HCEC 1CT (cell line): ENCODE results near the gene GFER.
A peak's percentile ranks its signal among the peaks of the same experiment; 100 is the strongest.

Experiments used
- DNase-seq: peaks from one replicate; pipeline ENCODE4 v3.0.0-alpha.2; 2017

Gene GFER

DNA sequence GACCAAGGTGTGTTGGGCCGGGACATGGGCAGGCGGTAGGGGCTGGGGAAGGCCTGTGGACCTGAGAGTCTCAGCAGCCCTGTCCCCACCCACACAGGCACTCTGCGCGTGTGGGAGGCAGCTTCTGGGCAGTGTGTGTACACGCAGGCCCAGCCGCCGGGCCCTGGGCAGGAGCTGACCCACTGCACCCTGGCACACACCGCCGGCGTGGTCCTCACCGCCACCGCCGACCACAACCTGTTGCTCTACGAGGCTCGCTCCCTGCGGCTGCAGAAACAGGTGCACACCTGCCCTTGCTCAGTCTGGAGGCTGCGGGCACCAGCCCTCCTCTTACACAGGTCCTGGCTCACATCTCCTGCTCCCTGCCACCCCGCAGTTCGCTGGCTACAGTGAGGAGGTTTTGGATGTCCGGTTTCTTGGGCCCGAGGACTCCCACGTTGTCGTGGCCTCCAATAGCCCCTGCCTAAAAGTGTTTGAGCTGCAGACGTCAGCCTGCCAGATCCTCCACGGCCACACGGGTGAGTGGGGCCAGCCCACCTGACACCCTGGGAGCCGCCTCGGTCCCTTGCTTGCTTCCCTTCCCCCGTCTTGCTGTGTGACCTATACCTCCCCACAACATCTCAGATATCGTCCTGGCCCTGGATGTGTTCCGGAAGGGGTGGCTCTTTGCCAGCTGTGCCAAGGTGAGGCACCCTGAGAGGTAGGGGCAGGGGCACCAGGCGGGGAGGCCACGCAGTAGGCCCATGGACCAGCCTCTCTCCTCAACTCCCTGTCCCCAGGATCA, 8.4 kb upstream of the GFER start:
- no peak for DNase-seq

DNA sequence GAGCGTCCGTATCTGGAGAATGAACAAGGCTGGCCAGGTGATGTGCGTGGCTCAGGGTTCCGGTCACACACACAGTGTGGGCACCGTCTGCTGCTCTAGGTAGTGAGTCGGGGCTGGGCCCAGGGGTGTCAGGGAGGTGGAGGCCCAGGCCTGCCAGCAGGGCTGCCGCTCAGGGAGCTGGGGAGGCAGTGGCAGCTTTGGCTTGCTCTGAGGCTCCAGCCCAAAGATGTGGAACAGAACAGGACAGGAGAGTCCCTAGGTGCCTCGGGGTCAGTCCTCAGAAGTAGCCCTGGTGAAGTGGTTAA, 7.8 kb upstream of the GFER start:
- DNase-seq, result no peak

DNA sequence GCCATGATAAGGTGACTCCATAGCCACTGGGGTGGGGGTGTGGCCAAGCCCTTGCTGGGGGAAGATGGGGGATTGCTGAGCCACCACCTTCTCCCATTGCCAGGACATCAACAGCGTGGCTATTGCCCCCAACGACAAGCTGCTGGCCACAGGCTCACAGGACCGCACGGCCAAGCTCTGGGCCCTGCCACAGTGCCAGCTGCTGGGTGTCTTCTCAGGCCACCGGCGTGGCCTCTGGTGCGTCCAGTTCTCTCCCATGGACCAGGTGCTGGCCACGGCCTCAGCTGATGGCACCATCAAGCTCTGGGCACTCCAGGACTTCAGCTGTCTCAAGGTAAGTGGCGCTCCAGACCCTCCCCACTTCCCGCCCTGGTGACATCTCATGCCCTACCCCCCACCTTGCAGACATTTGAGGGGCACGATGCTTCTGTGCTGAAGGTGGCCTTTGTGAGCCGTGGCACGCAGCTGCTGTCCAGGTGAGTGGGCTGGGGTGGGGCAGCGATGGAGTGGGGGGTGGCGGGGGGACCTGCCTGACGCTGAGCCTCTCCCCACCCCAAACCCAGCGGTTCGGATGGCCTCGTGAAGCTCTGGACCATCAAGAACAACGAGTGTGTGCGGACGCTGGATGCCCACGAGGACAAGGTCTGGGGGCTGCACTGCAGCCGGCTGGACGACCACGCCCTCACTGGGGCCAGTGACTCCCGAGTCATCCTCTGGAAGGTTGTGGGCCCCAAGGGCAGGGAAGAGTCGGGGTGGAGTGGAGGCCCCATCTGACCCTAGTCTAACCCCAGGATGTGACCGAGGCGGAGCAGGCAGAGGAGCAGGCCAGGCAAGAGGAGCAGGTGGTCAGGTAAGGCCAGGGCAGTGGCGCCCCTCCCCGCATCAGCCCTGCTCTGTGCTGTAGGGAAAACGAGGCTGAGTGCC, 6.8 kb upstream of the GFER start:
- DNase-seq, result no peak

- no peak for DNase-seq
Measured at GRCh38 chr16:1977875-1978268, 6.1 kb upstream of the GFER start.

DNA sequence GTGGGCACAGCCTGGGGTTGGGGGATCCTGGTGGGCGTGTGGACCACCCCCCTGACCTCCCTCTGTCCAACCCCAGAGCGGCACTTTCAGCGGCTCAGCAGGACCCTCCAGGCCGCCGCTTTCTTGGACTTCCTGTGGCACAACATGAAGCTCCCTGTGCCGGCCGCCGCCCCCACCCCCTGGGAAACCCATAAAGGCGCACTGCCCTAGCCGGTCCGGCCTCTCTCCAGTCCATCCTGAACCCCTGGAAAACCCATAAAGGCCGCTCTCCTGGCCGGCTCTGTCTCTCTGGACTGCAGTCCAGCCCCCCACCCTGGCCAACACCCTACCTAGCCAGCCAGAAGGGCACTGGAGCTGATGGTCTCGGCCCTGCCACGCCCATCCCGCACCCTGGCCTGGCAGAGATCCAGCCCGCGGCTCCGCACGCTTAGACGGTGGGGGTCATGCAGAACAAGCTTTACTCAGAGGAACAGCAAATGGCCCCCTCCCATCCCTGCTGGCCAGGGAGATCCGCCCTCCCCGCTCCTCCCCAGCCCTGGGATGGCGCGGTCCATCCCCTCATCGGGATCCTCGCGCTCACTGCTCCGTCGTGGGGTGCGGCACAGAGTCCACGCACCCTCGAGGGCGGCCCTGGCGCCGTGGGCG, 5.4 kb upstream of the GFER start:
- DNase-seq, result no peak

GRCh38 chr16:1979271-1980029, 4.5 kb upstream of the GFER start:
- no peak for DNase-seq

DNA sequence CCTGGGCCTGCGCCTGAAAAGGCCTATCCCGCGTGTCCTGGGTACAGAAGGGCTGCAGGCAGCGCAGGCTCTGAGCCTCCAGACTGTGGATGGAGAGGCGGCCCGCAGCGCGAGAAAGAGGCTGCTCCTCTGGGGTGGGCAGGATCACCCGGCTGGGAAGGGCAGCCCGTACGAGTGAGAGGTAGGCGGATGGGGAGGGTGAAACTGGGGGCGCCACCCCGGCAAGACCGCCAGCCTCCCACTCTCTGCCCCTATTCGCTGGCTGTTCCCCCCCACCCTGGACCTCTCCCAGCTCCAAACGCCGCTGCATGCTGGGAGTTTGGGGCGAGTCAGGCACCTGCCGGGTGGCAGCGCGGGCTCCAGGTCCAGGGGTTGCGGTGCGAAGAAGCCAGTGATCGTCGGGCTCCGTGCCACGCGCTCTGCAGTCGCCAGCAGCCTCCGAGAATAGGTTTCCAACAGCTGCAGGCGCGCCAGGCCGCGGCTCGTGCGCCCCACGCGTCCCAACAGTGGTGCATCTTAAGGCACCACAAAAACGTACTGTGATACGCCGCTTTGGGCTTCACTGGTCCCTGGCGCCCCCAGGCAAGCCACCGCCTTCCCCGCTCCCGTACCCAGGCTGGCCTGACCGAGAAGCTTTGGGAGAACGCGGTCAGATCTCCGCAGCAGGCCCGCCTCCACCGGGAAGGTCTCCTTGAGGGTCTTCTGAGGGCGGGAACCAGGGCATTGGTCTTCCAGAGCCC, 3.8 kb upstream of the GFER start:
- no peak for DNase-seq

GRCh38 chr16:1980770-1981087, 3.3 kb upstream of the GFER start:
- DNase-seq, result no peak

- DNase-seq, result no peak
Measured at GRCh38 chr16:1981398-1981836, 2.6 kb upstream of the GFER start, which contains the start of gene NOXO1. TSS of gene NOXO1 (minus strand) at chr16:1981469. CDS start at chr16:1981179, 290 bp downstream.

- no peak for DNase-seq
Measured at GRCh38 chr16:1982013-1982433, 2.0 kb upstream of the GFER start.

GRCh38 chr16:1982991-1983543, 926 bp upstream of the GFER start:
- peak; percentile 28 for DNase-seq

- DNase-seq, result no peak
Measured at GRCh38 chr16:1984347-1985225, 593 bp downstream of the GFER start.

- DNase-seq, result no peak
Measured at GRCh38 chr16:1985466-1986150, 1.6 kb downstream of the GFER start.

DNA sequence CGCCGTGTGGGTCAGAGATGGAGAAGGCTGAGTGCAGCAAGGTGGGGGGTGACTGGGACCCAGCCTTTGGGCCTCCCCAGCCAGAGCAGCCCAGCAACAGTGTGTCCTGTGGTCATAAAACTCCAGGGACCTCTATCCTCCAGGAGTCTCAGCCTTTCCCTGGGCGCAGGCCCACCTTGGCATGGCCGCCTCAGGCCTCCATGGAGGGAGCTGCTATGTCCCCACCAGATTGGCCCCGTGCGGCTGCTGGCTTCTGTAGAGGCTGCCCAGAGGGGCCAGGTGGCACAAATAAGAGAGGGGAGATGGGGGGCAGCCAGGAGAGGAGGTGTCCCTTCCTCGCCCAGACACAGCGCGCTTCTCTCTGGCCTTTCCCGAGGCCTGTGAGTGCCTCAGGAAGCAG, 3.2 kb downstream of the GFER start:
- no peak for DNase-seq

DNA sequence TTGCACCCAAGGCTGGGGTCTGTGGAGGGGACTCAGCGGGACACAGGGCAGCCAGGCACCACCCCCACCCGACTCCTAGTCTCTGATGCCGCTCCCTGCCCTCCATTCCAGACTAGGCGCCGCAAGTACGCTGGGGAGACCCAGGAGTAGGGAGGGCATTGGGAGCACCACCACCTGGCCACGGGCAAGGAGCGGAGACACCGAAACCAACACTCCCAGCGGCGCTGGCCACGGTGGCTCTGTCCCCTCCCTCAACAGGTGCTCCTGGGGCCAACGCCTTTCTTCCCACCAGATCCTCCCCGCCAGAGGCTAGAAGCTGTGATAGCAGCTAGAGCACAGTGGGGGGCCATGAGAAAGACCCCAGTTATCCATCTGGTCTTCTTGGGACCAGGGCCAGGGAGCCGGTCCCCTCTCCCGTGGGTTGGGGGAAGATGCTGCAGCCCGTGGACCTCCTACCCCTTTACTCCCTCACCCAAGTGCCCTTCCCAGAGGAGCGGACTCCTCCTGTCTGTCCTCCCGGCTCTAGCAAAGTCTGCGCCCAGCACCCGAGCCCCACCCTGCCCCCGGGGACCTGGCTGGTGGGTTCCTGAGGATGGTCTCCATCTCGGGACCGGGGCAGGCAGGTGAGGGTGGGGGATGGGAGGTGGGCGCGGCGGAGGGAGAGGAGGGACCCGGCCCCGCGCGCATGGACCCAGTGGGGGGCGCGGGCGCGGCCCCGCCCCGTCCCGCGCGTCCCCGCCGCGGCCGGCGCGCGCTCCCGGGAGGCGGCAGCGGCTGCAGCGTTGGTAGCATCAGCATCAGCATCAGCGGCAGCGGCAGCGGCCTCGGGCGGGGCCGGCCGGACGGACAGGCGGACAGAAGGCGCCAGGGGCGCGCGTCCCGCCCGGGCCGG, 5.5 kb downstream of the GFER start, which contains the start of gene SYNGR3:
SYNGR3 (plus strand) TSS at position 762 of the 892 bp plus-strand sequence. CDS start 133 bp downstream, outside the sequence.
- DNase-seq, result no peak

DNA sequence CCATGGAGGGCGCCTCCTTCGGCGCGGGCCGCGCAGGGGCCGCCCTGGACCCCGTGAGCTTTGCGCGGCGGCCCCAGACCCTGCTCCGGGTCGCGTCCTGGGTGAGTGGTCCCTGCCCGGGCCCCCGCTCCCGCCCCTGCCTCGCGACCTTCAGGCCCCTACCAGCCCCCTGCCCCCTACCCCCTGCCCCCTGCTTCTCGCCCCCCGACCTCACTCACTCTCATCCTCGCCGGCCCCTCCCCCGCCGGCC, 6.0 kb downstream of the GFER start:
- no peak for DNase-seq

DNA sequence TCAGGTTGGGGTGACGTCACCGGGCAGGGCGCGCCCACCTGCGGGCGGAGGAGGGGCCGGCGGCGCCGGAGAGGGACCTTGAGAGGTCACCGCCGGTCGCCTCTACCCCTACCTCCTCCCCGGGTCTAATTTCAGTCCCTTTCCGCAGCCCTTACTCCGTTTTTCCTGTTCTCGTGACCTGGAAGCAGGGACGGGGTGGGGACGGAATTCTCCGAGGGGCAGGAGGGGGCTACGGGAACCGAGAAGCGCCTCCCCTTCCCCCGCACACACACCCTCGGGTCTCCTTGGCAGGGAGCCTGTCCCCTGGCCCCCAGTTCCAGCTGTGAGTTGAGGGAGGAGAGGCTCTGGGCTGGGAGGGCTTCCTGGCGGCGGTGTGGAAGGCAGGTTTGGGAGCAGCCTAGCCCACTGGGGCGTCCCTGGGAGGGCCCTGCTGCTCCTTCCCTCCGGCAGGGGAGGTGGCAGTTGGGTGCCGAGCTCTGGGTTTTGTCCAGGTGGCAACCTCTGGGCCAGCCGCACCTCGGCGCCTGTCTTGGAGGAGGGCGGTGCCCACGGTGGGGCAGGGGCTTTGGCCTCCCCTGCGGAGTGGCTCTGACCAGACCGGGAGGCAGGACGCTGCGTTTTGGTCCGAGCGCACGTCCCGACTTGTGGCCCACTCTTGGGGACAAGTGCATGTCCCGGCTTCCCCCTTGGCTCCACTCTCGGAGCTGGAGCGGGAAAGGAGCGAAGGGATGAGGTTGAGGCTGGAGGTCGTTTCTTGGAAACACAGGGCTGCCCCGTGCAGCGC, 6.5 kb downstream of the GFER start:
- no peak for DNase-seq

GRCh38 chr16:1991135-1991551, 7.2 kb downstream of the GFER start:
- no peak for DNase-seq

GRCh38 chr16:1991588-1991947, 7.6 kb downstream of the GFER start:
- no peak for DNase-seq
